GM04504 (cell line): Measurements from ENCODE around the gene PPY.
"Not testable (repeated sequence)": the region's sequence is repeated elsewhere in the genome, so short reads cannot be mapped to it uniquely, and the experiment has no call there.

Experiments used
- DNase-seq: peaks from one replicate; pipeline ENCODE4 v3.0.0-alpha.2; 2012; ENCODE audit warnings: low read depth

Gene PPY

DNA sequence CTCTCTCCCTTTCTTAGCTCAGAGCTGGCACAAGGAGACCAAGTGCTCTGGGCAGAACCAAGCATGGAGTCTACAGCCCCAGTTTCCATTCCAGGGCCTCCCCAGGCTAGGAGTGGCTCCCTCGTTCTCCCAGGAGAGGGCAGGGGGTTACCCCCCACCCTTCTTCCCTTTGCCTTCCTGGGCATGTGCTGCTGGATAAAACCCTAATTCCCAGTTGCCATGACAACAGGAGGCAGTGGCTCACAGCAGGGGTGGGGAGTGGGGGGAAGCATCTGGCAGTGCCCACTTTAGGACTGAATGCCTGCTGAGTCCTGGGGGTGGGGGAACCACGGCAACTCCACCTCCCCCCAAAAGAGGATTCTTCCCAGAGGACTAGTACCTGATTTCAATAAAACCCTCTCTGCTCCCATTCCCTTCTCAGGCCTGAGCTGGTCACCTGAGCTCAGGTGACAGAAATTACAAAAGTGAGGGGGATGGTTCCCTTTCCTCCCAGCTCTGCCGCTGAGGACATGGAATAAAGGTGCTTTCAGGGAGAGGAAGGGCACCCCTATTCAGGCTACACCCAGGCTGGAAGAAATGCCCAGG, 36.8 kb downstream of the PPY start:
- no peak for DNase-seq

DNA sequence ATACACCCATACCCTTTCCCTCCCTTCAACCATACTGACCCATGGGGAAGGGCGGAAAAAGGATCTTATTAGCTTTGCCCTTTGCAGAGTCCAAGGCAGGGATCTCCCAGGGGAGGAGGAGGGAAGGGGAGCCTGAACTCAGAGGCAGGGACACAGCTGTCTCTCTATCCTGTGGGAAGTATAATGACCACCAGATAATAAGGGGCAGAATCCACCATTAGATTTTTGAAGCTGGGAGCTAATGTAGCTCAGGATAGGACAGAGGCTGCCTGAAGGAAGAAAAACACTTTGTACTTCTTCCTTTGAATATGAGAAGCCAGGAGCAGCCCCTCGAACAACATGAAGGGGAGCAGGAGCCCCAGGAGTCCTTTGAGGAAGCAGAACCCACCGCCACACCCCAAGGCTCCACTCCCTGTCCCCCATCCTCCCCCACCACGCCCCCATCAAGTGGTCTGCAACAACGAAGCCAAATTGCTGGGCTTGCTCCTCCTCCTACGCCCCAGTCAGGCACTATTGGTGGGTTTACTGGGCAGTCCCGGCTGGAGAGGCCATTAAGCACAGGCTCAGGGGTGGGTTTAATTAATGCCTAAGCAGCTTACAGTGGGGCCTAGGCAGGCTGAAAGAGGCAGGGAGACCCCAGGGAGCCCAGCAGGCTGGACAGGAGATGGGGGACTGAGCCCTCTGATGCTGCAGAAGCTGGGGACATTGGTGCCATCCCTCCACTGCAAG, 40.3 kb downstream of the PPY start:
- DNase-seq: no peak

DNA sequence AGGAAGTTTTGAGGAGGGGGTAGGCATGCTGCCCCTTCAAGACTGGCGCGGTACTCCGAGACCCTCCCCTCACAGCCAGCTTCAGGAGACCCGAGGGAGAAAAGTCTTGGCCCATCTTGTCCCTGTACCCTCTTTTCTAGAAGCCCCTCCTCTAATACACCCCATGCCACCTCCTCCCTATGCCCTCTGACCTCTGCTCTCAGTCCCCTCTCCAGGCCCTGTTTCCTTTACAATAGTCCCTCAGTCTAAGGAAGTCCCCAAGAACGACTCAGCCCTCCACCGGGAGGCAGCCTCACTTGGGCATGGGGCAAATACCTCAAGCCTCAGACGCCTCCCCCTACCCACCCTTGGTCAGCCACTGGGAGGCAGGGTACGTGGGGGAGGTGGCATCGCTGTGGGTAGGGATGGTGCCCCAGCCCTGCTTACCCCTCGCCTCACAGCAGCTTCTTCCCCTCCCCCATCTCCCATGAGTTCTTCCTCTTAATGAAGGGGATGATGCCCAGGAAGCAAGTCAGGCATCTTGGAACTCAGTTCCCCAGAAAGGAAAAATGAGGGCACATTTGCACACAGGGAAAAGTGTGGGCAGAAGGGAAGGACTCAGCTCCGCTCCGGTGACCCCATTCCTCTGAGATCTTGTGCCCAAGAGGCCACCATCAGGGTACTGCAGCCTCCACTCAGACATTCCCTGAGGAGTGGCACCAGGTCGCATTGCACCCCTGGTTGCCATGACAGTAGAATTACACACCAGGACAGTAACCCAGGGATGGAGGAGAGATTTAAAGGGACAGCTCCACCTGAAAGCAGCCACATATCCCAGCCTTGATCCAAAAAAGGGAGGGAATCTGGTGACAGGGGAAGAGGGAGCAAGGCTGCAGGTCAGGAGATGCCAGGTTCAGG, 41.2 kb downstream of the PPY start:
- DNase-seq: no peak

DNA sequence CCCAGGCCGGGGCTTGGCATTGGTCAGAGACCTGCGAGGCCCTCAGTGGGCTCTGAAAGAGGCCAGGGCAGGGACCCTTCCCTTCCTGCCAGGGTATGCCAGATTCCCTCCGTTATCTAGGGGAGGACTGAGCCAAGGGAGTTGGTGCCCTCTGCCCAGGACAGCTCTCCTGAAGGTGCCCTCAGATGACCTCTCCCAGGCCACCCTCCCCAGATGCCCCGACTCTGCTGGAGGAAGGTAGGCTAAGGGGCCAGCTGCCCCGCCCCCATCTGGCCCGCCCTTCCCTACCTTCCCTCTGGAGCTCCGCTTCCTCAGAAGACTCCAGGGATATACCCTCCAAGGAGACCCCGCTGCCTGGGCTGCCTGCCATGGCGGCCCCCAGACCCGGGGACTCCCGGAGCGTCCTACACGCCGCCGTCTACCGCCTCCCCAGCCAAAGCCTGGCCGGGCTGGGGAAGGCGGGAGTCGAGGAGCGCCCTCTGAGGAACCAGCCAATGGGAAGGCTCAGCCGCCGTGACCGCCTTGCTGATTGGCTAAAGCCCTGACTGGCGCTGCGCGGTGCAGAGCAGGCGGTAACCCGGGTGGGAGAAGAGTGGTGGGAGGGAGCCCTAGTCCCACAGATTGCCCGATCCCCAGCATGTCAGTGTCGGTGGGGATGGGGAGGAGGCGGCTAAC, 42.0 kb downstream of the PPY start:
- DNase-seq: peak; percentile 48

DNA sequence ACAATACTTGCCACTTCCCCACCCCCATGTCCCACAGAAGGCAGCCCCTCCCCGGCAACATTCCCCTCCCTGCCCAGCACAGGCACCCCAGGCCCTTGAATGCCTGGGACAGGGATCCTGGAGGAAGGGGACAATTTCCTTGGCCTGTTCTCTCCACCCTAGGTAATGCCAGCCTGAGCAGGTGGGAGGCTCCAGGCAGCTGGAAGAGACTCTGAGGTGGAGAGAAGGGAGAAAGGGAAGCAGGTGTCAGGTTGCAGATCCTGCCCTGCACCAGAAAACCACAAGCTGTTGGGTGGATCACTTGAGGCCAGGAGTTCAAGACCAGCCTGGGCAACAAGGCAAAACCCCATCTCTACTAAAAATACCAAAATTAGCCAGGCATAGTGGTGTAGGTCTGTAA, 43.8 kb downstream of the PPY start:
- no peak for DNase-seq

DNA sequence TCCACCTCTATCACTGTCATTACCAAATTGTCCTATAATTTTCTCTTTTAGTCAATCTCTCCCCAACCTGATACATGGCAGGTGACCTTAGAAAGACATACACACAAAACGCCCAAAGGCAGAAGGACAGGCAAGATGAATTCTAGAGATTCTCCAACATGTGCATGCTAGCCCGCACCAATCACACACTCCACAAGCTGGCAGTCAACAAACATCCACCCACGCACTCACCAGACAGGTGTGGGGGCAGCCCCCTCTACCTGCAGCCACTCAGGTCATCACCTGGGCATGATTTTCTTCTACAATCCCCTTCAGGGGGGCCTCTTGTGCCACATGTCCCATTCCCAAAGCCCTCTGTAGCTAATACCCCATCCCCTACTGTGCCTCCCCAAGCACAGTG, 44.4 kb downstream of the PPY start:
- no peak for DNase-seq

DNA sequence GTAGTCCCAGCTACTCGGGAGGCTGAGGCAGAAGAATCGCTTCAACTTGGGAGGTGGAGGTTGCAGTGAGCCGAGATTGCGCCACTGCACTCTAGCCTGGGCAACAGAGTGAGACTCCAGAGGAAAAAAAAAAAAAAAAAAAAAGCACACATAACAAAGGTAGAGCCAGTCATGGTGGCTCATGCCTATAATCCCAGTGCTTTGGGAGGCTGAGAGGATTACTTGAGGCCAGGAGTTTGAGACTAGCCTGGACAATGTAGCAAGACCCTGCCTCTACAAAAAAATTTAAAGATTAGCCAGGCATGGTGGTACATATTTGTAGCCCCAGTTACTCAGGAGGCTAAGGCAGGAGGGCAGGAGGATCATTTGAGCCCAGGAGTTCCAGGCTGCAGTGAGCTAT, 47.8 kb downstream of the PPY start:
- not testable (repeated sequence) for DNase-seq

DNA sequence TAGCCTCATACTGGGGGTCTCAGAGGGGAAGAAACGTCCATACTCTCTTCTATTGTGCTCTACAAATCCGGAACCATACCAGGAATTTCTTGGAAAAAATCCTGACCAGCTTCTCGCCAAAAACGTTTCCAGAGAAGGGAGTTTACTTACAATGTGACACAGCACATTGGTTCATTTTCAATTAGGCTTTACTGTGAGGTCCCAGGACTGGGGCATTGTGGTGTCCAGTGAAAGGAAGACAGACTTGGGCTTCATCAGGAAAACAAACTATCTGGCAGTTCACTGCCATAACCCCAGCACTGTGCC, 49.7 kb downstream of the PPY start:
- no peak for DNase-seq

DNA sequence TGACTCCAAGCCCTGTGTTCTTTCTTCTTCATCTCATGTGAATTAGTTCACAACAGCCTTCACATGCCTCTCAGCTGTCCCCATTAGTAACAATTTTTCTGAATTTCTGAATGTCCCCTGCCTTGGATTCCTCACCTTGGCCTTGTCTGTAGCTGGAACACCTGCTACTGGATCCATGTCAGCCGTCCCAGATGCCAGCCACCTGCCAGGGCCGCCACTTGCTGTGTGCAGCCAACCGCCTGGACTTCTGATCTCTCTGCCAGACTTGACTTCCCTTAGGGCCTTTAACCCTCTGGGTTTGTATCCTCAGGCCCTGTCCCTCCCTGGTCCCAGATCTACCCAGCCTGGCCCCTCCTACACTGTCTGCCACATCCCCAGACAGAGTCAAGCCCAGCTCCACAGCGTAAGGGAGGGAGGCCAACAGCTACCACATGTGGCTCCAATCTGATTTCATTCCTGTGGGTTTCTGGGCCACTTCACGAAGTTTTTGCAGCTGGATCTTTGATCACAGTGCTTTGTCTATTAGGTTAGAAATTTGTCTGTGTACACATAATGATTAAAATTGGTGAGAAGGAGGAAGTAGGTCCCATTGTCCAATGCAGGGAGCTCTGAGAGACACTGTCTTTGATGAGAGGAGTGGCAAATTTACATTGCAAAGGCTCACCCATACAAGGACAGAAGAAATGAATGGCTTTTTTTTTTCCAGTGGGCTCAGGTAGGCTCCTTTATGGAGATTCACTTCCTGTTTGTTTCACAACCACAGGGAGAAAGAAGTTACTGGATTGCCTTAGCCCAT, 50.2 kb downstream of the PPY start:
- DNase-seq: no peak
